Common myeloid progenitor, CD34-positive (primary cell): ENCODE measurements around the gene CD200.

Experiments used
- CTCF ChIA-PET: fragments of 350-600 bp; sonication (Branson Sonifier 250); formaldehyde crosslinking; loops from one replicate; lab custom pipeline; 2021; ENCODE audit warnings: antibody characterized with exemption; lab: Charles Lee
- POLR2A ChIA-PET: fragments of 350-600 bp; sonication (Branson Sonifier 250); formaldehyde crosslinking; loops from one replicate; lab custom pipeline; 2021; ENCODE audit warnings: antibody characterized with exemption; lab: Charles Lee
- DNase-seq, 3 donors: peaks; one replicate each; pipeline versions ENCODE4 v3.0.0 to v3.0.0-alpha.2; 2013
- H3K27ac ChIP-seq, 2 experiments: 1 replicate in 1 of 2; 2 replicates in 1 of 2; pipeline ENCODE4 v1.7.0; 2013; ENCODE audit warnings: inconsistent platforms in 2 of 2, low read length in 2 of 2, mild to moderate bottlenecking in 2 of 2, low read depth in 1 of 2, moderate library complexity in 1 of 2; ENCODE audit not compliant: severe bottlenecking in 2 of 2, insufficient read depth in 1 of 2, poor library complexity in 1 of 2
- H3K27me3 ChIP-seq, 5 experiments: replicated peaks in 2 of 5; 1 replicate in 3 of 5; 2 replicates in 2 of 5; pipeline versions ENCODE4 v1.6.1 to v1.7.0; 2013; ENCODE audit warnings: low read length in 4 of 5, mild to moderate bottlenecking in 2 of 5, moderate library complexity in 2 of 5, inconsistent platforms in 1 of 5; ENCODE audit not compliant: insufficient read depth in 5 of 5, control insufficient read depth in 4 of 5
- H3K36me3 ChIP-seq, 4 experiments: 1 replicate in 2 of 4; 2 replicates in 2 of 4; pipeline versions ENCODE4 v1.6.1 to v1.7.0; 2013; ENCODE audit warnings: low read length in 3 of 4, control low read depth in 1 of 4, mild to moderate bottlenecking in 1 of 4; ENCODE audit not compliant: control insufficient read depth in 4 of 4, insufficient read depth in 4 of 4
- H3K4me1 ChIP-seq, 4 experiments: 1 replicate in 3 of 4; 2 replicates in 1 of 4; pipeline versions ENCODE4 v1.6.1 to v1.7.1; 2013; ENCODE audit warnings: low read length in 3 of 4, mild to moderate bottlenecking in 3 of 4, control low read depth in 1 of 4, inconsistent platforms in 1 of 4, moderate library complexity in 1 of 4; ENCODE audit not compliant: control insufficient read depth in 4 of 4, insufficient read depth in 4 of 4; ENCODE audit errors: control extremely low read depth in 1 of 4
- H3K4me3 ChIP-seq, 7 experiments: 1 replicate in 4 of 7; 2 replicates in 3 of 7; pipeline versions ENCODE4 v1.5.1 to v1.7.0; 2013; ENCODE audit warnings: mild to moderate bottlenecking in 7 of 7, low read length in 6 of 7, moderate library complexity in 6 of 7, inconsistent platforms in 2 of 7, low read depth in 2 of 7, control low read depth in 1 of 7; ENCODE audit not compliant: insufficient read depth in 4 of 7, control insufficient read depth in 1 of 7; ENCODE audit errors: extremely low read depth in 1 of 7
- H3K9me3 ChIP-seq, 5 experiments: 1 replicate in 4 of 5; 2 replicates in 1 of 5; pipeline versions ENCODE4 v1.6.1 to v1.7.1; 2013; ENCODE audit warnings: low read length in 4 of 5, mild to moderate bottlenecking in 2 of 5, inconsistent platforms in 1 of 5, low read depth in 1 of 5, moderate library complexity in 1 of 5; ENCODE audit not compliant: control insufficient read depth in 4 of 5, insufficient read depth in 2 of 5; ENCODE audit errors: control extremely low read depth in 1 of 5
- WGBS: methylation state at CpG from one replicate; pipeline ENCODE4 v1.1.5; 2013; ENCODE audit not compliant: insufficient coverage; 5-methylcytosine and 5-hydroxymethylcytosine counted together

CD200 gene

GRCh38 chr3:112391648-112392047 lies 58.7 kb downstream of the CD200 start:
- no peaks in the 10 kb centered on the region for H3K27me3 ChIP-seq
- POLR2A ChIA-PET = interaction anchor here (0.5 kb wide), 1 partner anchor 34 kb away, joined by 3 read pairs; no protein-coding TSS in a partner anchor
- WGBS = 80% methylated on average over 1 of the region's 3 CpGs
- DNase-seq = peak in 2 of 3 donors; percentile 50 to 68
- CTCF ChIA-PET = interaction anchor here (0.9 to 1.5 kb wide), 5 partner anchors 19 to 77 kb away, joined by 3 to 4 read pairs (median 4); no protein-coding TSS in a partner anchor
- H3K4me1 ChIP-seq = peaks cover 31 to 69% (median 49%) of the 10 kb centered on the region in 4 experiments
- H3K36me3 ChIP-seq = no peaks in the 10 kb centered on the region
- H3K9me3 ChIP-seq = peaks cover 0 to 3% (median 0%) of the 10 kb centered on the region in 5 experiments
- H3K27ac ChIP-seq = peak overlapping the region; percentile 35 to 62
- H3K4me3 ChIP-seq = no peak overlapping the region

DNA sequence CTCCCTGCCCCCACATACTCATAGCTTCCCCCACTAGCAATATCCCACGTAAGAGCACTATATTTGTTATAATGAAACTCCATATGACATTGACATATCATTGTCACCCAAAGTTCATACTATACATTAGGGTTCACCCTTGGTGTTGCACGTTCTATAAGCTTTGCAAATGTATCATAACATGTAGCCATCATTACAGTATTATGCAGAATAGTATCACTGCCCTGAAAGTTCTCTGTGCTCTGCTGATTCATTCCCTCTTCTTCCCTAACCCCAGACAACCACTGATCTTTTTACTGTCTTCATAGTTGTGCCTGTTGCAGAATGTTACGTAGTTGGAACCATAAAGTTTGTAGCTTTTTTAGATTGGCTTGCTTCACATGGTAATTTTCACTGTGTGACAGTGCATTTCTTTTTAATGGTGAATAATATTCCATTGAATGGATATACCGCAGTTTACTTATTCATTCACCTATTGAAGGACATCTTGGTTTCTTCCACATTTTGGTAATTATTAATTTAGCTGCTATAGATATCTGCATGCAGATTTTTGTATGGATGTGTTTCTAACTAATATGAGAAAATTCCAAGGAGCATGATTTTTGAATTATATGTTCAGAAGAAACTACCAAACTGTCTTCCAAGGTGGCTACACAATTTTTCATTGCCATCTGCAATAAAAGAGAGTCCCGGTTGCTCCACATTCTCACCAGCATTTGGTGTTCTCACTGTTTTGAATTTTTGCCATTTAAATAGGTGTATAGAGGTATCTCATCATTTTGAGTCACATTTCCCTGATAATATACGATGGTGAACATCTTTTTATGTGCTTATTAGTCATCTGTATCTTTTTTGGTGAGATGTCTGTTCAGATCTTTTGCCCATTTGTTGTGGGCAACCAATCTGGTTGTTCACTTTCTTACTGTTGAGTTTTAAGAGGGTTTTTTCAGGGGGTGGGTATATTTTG lies 59.7 kb downstream of the CD200 start:
- POLR2A ChIA-PET = no interaction called here
- Histone ChIP-seq H3K4me1 (peaks cover 31 to 77% (median 55%) of the 10 kb centered on the region in 4 experiments), H3K27ac (no peak overlapping the region), H3K9me3 (peaks cover 0 to 3% (median 0%) of the 10 kb centered on the region in 5 experiments), H3K36me3 (no peaks in the 10 kb centered on the region), H3K4me3 (no peak overlapping the region), H3K27me3 (no peaks in the 10 kb centered on the region)
- CTCF ChIA-PET = interaction anchor here (0.9 to 1.5 kb wide), 4 partner anchors 14 to 58 kb away, joined by 3 to 4 read pairs (median 4); no protein-coding TSS in a partner anchor
- DNase-seq = no peak
- WGBS = 93% methylated on average over 3 of the region's 6 CpGs

DNA sequence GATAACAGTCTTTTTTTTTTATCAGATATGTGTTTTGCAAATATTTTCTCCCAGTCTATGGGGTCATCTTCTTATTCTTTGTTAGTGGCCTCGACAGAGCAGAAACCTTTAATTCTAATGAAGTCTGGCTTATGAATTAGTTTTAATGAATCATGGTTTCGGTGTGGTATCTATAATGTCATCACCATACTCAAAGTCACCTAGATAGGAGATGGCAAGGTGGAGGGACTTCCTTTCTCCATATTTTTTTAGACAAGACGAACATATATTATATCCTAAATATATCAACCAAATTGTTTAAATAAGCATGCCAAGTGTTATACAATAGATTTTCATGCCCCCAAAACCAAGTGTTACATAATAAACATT lies 60.4 kb downstream of the CD200 start:
- ChIA-PET CTCF (interaction anchor here (1.3 kb wide), 1 partner anchor 15 kb away, joined by 3 read pairs; no protein-coding TSS in a partner anchor), POLR2A (no interaction called here)
- Histone ChIP-seq H3K36me3 (no peaks in the 10 kb centered on the region), H3K4me3 (no peak overlapping the region), H3K27me3 (no peaks in the 10 kb centered on the region), H3K4me1 (peaks cover 31 to 78% (median 58%) of the 10 kb centered on the region in 4 experiments), H3K27ac (no peak overlapping the region), H3K9me3 (peaks cover 0 to 3% (median 0%) of the 10 kb centered on the region in 5 experiments)
- WGBS = no CpG with 5 or more reads among the region's 3 CpGs
- no peak for DNase-seq

DNA sequence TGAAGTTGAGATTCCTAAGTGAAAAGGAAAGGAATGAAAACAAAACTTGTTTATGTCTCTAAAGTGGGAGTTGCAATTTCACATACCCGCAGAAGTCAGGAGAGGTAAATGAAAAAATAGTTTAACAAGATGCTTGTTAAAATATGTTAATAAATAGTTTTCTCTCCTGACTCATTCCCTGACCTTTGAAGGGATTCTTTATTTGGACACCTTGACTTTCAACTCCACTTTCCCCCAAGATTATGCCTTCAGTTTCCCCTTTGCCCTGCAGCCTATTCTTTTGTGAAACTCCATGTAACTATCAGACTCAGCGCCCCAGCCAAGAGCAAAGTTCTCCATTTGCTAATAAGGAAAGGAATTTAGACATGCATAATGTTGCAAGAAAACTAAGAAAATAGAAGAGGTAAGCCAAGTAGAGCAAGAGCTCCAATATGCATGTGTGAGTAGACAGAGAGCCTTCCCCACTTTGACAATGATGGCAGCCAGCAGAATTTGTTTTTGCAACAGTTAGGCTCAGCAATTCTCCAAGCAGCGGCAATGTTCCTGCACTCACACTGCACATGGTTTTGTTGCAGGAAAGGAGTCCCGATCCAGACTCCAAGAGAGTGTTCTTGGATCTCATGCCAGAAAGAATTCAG lies 61.2 kb downstream of the CD200 start:
- Histone ChIP-seq H3K36me3 (no peaks in the 10 kb centered on the region), H3K4me1 (peaks cover 28 to 73% (median 56%) of the 10 kb centered on the region in 4 experiments), H3K27me3 (no peaks in the 10 kb centered on the region), H3K9me3 (peaks cover 0 to 3% (median 0%) of the 10 kb centered on the region in 5 experiments), H3K4me3 (no peak overlapping the region), H3K27ac (peak overlapping the region in 1 of 2 experiments; percentile 21)
- ChIA-PET POLR2A (no interaction called here), CTCF (no interaction called here)
- 100% methylated on average over 2 of the region's 4 CpGs for WGBS
- no peak for DNase-seq

DNA sequence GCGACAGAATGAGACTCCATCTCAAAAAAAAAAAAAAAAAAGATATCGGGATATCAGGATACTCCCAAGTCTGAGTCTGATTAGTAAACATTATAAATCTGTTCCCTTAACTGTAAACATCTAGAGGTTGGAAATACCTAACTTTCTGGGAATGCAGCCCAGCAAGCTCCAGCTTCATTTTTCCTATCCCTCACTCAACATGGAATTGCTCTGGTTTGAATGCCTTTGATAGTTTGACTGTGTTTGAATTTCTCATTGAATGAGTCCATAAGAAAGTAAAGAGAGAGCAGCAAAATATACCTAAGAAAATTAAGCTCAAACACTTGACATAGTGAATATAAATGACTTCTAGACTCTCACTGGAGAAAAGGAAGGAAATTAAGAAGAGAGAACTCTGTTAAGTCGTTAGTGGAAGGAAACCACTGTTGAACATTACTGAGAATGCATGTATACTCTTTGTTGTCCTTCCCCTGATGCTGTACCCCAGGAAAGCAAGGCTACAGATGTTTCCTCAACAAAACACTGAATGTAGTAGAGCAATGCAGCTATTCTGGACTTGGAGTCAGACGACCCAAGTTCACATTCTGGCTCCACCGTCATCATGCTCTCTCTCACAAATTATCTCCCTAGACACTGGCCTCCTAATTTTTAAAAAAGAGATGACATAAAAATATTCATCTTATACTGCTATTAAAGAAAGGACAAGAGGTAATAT lies 62.4 kb downstream of the CD200 start:
- WGBS = 0% methylated on average over 1 of the region's 5 CpGs
- Histone ChIP-seq H3K9me3 (peaks cover 0 to 3% (median 0%) of the 10 kb centered on the region in 5 experiments), H3K4me3 (peak overlapping the region in 3 of 7 experiments; percentile 29 to 57 (median 39)), H3K4me1 (peaks cover 17 to 61% (median 52%) of the 10 kb centered on the region in 4 experiments), H3K27ac (peak overlapping the region; percentile 67 to 68), H3K36me3 (no peaks in the 10 kb centered on the region), H3K27me3 (no peaks in the 10 kb centered on the region)
- ChIA-PET CTCF (interaction anchor here (0.7 to 1.4 kb wide), 6 partner anchors 18 to 105 kb away, joined by 3 read pairs; no protein-coding TSS in a partner anchor), POLR2A (no interaction called here)
- DNase-seq = peak; percentile 70 to 97 (median 93)

- WGBS = 0% methylated on average over 1 of the region's 1 CpG
- H3K36me3 ChIP-seq = no peaks in the 10 kb centered on the region
- no peak for DNase-seq
- CTCF ChIA-PET = interaction anchor here (0.8 to 1.4 kb wide), 5 partner anchors 17 to 104 kb away, joined by 3 read pairs; no protein-coding TSS in a partner anchor
- peaks cover 0 to 3% (median 0%) of the 10 kb centered on the region in 5 experiments for H3K9me3 ChIP-seq
- no peaks in the 10 kb centered on the region for H3K27me3 ChIP-seq
- peak overlapping the region; percentile 67 to 68 for H3K27ac ChIP-seq
- H3K4me3 ChIP-seq = peak overlapping the region in 1 of 7 experiments; percentile 57
- POLR2A ChIA-PET = no interaction called here
- peaks cover 17 to 58% (median 48%) of the 10 kb centered on the region in 4 experiments for H3K4me1 ChIP-seq
Observed at GRCh38 chr3:112395896-112396290, 62.9 kb downstream of the CD200 start.
